GF-D8 (cell line): ENCODE measurements around the gene EEFSEC.

Experiments
- DNase-seq: peaks from one replicate; lab custom pipeline; 2025; lab: John Stamatoyannopoulos, UW

Gene EEFSEC

DNA sequence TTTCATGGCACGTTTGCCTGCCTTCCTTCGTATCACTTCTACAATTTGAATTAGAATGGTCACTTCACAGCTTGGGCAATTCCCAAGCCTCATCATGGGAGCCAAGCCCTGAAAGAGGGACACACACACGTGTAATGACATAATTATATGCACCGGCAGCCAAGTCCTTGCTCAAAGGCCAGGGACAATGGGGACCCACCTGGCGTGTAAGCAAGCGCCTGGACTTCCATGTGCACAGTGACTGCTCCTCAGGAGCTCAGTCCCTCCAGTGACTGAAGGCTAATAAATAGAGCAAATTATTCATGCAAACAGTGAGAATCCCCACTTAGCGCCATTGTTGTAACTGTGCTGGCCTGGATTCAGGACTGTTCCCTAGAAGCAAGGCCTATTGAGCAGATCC, 198.3 kb downstream of the EEFSEC start:
- DNase-seq: no peak

DNA sequence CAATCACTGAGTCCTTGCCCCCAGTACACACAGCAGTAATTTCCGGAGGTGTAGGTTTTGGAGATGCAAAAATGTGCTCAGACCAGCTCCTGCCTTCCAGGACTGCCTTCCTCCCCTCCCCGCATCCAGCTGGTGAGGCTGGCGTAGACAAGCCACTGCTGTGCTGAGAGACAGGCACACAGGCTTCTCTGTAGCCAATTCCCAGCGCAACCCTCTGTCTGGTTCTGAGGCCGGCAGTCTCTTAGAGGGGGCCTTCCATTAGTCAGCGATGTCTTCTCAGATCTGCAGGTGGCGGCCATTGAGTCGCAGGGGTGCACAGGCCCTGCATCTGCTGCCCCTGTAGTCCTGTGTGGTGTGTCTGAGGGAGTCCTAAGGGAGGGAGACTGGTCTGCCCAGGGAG, 199.0 kb downstream of the EEFSEC start:
- no peak for DNase-seq

DNA sequence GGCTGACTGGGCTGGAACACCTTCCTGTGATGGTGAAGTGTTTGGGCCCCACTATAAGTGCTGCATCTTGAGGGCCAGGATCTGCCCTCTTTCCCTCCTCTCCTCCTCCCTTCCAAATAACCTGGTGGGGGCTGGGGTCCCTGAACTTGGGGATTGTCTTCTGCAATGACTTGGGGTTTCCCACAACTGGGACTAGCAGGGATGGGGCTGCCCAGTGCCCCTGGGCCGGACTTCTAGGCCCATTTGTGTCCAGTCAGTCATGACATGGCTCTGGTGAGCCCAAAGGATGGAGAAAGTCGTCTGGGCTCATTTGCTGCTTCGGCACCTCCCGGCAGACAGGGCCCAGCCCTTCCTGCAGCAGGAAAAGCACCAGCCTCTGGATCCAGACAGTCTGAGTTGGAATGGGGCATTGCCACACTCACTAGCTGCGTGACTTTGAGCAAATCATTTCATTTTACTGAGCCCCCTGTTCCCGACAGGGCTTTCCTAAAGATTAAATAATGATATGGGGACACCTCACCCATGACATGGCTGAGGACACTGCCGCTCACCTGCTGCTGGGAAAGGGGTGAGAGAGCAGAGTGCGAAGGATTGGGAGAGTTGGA, 200.2 kb downstream of the EEFSEC start:
- DNase-seq: no peak

DNA sequence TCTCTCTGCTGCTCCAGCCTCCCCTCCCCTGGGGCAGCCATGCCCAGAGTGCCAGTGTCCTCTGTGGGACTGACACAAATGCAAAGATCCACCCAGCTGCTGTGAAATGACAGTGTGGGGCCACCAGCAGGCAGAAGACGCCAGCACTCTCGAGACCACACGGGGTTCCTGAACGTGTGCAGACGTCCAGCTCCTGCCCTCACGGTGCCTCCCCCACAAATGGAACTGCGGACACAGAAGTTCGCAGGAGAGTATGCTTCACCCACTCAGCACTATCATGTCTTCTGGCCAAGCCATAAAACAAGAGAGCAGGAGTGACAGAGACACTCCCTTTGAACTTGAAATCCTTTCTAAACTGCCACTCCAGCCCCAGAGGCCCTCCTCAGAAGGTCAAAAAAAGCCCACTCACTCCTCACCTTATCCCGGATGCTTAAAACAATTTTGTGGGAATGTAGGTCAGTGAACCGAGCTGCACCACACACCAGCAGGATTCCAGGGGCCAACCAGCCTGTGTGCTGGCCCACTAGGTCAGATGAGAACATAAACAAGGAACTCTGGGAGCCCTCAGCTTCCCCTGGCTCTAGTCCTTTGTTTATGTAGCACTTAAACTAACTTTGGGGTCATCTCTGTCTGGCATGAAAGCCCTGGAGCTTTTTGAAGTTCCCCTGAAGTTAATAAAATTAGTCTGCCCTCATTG, 200.9 kb downstream of the EEFSEC start:
- no peak for DNase-seq

DNA sequence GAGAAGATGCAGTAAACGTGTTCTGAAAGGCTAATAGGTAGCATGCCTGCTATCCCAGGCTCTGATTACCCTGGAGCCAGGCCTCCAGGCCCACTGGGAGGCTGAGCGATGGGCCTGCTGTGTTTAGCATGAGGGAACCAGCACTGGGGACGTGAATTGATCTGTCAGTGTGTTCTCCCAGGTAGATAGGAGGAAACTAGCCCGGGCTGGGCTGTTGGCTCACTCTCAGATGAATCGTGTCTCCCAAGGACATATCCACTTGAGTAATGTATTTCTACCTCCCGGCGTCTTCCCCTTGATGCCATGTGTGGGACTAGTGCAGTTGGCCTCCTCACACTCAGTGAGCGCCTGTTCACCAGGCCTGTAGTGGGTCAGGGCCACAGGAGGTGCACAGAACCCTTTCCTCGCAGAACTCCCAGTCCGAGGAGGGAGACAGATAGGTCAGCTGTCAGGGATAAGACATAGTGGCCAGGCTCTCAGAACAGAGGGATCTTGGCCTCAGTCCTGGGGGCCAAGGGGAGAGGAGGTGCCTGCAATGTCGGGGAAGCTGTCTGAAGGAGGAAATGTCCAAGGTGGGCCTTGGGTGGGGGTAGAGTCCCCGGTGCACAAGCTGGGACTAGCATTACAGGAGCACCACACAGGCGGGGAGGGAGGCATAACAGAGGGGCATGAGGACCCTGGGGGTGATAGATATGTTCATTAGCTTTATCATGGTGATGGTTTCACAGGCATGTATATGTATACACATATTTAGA, 201.7 kb downstream of the EEFSEC start:
- no peak for DNase-seq

DNA sequence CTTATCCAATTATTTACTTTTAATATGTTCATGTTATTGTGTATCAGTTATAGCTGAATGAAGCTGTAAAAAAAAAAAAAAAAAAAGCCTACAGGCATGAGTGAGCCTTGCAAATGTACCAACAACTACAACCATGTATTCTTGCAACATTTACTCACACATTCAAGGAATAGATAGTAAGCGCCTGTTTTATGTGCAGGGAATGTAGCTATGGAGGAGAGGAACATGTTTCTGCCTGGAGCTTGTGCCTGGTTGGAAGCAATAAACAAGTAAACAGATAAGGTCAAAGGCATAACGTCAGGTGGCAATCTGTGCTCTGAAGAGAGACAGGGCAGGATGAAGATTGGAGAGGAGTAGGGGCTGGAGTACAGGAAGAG, 202.2 kb downstream of the EEFSEC start:
- DNase-seq: no peak

DNA sequence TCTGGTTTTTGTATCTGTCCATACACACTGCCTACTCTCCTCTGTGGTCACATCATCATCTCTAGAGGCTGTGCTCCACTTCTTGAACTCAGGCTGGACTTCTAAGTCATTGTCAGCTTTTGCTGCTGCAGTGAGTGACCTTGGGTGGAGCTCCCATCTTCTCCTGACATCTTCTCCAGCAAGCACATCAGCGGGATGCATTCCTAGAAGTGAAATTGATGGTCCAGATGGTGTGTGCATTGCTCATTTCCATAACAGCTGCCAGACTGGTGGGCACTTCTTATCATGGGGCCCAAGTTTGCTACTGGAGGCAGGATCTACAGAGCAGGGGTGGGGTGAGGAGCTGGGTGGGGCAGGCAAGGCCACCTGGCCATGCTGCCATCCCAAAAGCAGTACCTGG, 203.5 kb downstream of the EEFSEC start:
- DNase-seq: no peak

DNA sequence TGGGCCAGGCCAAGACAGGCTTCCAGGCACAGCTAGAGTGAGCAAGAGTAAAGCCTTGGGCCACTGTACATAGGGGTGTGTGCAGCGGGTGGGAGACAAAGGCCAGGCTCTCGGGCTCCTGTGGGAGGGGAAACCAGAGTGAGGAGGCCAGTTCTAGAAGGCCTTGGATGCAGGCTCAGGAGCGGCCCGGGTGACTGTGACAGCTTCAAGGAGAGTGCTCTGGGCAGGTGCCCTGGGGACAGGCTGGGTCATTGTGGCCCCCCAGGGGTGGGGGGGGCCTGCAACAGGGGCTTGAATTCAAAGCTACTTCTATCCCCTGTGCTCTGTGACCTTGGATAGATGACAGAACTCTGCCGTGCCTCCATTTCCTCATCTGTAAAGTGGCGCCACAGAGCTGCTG, 204.3 kb downstream of the EEFSEC start:
- no peak for DNase-seq

DNA sequence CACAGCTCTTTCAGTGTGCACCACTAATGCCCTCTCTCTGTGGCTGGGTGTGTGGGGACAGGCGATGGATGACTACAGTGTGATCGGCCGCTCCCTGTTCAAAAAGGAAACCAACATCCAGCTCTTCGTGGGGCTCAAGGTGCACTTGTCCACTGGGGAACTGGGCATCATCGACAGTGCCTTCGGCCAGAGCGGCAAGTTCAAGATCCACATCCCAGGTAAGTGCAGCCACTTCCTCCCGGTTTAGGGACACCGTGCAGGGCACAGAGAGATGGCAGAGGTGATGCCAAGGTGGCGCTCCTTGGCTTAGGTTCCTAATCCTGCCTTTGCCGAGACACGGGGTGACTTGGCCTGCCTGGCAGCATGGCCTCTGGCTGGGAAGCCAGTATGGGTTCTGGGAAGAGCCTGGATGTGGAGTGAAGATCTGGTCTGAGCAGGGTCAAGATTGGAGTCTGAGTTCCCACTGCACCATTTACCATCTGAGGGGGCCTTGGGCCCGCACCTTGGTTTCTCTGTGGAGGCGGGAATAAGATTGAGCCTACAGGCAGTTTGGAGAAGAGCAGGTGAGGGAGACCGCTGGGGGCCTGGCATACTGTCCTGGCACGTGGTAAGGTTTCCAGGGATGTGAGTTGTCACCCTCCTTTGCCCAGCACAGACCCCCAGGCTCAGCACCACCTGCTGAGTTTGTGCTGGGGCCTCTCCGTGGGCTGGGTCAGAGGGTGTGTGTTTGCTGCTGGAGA, 205.0 kb downstream of the EEFSEC start:
- no peak for DNase-seq

DNA sequence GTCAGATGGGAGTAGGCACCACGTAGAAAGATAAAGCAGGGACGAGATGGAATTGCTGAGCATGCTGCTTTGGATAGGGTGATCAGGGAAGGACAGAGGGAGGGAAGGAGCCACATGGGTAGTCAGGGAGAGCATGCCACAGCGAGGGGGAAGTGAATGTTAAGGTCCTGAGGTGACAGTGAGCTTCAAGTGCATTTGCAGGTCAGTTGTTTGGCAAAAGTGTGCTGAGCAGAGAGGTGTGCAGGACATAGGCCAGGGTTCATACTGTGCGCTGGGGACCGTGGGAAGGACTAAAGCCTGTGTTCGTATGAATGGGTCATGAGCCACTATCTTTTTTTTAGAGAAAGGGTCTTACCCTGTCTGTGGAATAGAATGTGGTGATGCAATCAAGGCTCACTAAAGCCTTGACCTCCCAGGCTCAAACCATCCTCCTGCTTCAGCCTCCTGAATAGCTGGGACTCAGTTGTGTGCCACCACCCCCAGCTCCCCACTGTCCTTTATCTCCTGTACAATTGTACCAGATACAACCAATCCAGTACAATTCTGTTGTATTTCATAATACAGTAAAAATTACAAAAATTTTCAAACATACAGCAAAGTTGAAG, 205.9 kb downstream of the EEFSEC start:
- DNase-seq: no peak

DNA sequence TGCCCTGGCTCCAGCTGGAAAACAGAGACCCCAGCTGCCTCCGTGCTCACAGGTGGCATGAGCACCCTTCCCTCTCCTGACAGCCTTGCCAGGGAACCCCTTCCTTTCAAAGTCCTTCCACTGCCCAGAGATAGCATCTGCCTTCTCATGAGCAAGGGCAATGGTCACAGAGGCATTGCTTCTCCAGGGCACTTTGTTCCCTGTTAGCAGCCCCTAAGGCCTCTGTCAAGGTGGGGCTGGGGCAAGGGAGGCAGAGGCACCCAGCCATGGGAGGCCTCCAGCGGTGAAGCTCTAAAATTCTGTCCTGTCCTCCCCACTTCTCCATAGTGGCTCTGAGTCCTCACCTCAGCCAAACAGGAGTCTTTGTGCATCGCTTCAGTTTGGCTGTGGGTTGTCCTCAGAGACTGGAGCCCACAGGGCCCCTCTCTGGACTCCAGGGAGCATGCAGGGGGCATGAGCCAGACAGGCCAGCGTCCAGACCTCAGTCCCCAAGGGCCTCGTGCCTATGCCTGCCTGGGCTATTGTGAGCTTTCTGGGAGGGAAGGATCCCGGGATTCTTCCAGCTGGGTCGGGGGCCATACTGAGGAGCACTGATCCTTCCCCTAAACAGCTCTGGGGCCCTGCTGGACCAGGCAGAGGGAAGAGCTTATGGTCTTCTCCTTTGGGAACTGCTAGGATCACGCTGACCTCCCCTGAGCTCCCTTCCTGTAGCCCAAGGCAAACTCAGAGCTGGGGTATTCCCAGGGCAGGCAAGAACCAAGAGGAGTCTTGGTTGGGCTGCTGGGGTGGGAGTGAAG, 206.8 kb downstream of the EEFSEC start:
- no peak for DNase-seq

DNA sequence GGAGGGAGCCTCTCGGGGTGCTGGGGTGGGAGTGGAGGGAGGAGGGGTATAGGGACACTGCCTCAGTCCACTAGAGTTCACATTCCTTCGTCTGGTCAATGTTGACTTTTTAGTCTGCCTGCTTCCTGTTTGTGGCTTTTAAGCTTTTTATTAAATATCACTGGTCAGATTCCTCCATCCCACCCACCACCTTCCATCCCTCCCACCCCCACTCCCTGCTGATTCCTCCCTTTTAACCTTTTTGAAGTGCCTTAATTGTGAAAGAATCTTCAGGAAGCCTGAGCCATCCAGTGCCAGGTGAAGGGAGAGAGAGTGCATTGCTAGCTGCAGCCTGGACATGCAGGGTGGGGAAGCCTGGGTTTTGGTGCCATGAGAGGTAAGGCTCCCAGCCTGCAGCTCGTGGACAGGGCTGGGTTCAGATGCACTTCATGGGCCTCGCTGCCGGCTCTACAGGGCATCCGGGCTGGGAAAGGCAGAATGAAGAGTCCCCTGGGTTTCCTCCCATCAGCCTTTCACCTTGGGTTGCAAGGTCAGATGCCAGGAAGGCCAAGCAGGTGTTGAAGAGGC, 207.5 kb downstream of the EEFSEC start:
- no peak for DNase-seq

DNA sequence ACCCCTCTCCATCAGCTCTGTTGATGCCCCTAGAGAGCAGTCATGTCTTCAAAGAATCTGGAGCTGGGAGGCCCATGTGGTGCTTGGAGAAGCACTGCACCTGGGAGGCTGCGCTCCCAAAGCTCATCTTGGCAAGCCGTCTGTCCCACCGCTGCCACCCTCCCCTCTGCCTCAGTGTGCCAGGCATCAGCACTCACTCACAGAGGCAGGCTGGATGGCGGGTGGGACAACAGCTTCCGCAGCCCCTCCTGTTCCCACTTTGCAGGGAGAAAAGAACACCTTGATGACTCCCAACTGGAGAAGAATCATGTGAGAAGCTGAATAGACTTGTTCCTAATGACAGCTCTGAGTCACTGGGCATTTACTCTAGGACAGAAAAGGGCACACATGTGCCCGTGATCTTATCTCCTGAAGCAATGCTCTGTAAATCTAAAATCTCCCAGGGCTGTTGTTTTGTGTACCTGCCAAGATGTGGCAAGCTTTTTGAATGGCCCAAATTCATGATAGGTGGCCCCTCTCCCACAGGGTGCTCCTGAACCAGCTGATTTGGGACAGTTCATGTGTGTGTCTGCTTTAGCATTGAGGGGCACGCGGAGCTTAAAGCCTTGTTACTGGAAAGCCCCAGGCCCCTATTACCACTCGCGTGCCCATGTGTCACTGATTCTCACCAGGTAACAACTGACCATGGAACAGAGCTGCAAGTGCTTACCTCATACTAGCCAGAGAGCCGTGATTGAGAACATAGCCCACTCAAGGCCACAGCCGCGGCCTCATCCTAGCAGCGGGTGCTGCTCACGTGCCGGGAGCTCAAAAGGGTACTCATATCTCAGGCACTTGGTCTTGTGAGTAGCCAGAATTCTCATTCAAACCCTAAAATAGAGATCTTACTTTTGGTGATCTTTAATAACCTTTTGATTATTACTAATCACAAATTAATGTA, 209.0 kb downstream of the EEFSEC start:
- no peak for DNase-seq

DNA sequence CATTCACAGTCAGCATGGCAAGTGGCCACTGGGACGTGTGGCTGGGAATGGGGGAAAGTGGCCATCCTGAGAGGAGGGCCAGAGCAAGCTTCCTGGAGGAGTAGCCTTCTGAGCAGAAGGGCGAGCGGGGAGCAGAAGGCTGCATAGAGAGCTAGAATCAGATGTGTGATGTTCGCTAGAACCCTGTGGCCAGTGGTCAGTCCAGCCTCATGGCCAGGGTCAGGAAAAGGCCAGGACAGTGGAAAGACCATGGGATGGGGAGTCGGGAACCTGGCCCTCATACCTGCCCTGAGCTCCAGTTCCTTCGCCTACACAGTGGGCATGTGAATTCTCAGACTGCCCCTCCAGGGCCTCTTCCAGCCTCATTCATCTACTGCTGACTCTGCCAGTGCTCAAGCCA, 211.0 kb downstream of the EEFSEC start:
- DNase-seq: no peak

DNA sequence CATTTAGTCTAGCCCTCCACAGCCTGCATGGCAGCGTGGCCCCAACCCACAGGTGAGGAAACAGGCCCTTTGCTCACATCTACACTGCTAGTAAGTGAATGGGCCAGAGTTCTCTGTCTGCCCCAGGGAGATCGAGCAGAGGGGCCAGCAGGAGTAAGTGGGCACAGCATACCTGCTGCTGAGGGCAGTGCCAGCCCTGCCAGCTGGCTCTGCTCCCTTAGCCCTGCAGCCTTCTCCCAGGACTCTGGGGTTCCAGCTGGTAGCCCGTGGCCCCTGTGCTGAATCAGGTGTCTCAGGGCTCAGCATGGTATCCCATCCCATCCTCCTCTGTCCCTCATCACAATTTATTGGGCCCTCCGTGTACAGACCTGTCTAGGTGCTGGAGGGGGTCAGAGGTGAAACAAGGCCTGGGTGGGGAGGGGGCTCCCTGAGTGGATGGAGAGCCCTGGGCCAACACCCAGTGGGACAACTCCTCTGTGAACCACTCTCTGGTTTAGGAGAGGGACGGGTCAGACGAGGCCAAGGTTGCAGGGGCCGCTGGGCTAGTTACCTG, 211.6 kb downstream of the EEFSEC start:
- DNase-seq: no peak

DNA sequence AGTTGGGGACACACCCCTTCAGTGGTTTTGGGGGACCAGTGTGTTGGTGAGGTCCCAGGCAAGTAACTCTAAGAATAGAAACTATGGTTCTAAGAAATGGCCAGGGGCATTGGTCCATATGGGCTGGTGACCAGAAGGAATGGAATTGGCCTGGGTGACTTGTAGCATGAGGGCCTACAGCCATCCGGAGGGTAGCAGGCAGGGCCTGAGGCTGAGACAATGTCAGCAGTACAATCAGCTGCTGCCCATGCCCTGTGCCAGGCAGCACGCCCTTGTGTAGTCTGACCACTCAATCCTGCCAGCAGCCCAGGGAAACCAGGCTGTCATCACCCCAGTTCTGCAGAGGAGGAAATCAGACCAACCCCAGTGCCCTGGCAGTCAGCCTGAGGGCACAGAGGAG, 212.9 kb downstream of the EEFSEC start:
- no peak for DNase-seq

DNA sequence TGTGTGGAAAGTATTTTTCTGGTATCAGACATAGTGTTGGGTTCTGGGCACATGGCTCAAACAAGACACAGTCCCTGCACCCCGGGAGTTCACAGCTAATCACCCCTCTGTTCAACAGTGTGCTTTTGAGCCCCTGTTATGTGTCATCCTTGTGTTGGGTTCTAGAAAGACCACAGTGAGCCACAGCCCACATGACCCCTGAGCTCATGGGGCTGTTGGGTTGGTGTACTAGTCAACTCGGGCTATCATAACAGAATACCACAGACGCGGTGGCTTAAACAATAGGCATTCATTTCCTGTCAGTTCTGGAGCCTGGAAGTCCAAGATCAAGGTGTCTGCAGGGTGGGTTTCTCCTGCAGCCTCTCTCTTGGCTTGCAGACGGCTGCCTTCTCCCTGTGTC, 213.4 kb downstream of the EEFSEC start:
- DNase-seq: no peak

DNA sequence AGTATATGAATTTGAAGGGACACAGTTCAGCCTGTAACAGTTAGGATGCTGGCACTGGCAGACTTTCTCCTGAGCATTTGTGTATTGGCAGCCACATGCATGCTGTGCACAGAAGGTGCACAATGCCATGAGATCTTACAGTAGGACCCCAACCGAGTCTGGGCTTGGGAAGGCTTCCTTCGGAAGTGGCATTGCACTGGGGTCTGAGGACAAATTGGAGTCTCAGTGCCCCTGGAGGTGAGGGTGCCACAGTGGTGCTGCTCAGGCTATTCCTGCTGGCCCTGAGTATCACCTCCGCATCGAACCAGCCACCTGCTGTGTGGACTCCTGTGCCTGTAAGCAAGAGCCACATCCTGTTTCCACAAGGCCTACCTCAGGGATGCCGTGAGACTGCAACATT, 213.9 kb downstream of the EEFSEC start:
- no peak for DNase-seq

DNA sequence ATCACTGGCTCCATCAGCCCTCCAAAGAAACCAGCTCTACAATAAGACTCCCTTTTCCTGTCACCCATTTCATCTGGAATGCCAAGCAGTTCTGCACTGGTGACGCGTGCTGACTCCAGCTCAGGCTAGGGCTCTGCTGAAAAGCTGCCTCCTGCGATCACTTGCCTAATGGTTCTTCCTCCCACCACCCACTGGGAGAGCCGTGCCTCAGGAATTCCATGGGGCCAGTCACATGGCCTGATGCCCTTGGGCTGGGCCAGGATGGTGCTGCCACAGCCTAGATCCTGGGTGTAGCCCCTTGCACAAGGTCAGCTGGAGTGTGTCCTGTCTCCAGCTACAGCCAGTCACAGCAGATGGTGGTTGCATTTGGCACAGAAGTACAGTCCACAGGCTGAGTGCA, 214.5 kb downstream of the EEFSEC start:
- no peak for DNase-seq

DNA sequence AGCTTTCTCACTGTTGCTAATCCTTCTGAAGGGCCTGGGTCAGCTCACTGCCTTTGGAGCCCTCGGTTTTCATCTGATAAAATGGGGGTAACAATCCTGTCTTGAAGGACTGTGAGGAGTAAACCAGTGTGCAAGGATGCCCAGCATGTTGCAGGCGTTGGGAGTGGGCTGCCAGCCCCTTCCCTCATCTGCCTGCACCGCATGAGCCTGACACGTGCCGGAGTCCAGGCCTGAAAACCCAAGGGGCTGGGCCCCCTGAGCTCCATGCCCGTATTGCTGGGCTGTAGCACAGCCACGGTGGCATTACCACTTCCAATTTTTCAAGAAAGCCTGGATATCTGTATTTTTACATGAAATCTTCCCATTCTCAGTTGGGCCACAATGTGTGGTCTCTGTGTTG, 215.3 kb downstream of the EEFSEC start:
- DNase-seq: no peak
